Esophagus squamous epithelium (tissue), 5 donors: ENCODE data around the gene TIMP2. TPM values are rescaled to one million over a fixed set of nuclear protein-coding genes. Genes with fewer than 3 reads are reported as not detected.

Source experiments
- DNase-seq: peaks from one replicate; lab custom pipeline; 2025; lab: John Stamatoyannopoulos, UW
- H3K27ac ChIP-seq, 4 donors: fragments of 200-600 bp; sonication (generic); one replicate each; pipeline ENCODE4 v1.5.1; 2016 to 2019; ENCODE audit warnings: mild to moderate bottlenecking in 1 of 4
- H3K27me3 ChIP-seq, 4 donors: fragments of 200-600 bp; sonication (generic); 1 replicate in 3 of 4; 2 replicates in 1 of 4; pipeline versions ENCODE4 v1.5.1 to v1.6.0; 2017 to 2021; ENCODE audit warnings: antibody characterized with exemption in 1 of 4
- H3K36me3 ChIP-seq, 3 donors: fragments of 200-600 bp; sonication (generic); one replicate each; pipeline ENCODE4 v1.5.1; 2016 to 2019
- H3K4me1 ChIP-seq, 3 donors: fragments of 200-600 bp; sonication (generic); one replicate each; pipeline ENCODE4 v1.5.1; 2017 to 2019
- H3K4me3 ChIP-seq, 4 donors: fragments of 200-600 bp; sonication (generic); 1 replicate in 3 of 4; 2 replicates in 1 of 4; pipeline ENCODE4 v1.5.1; 2016 to 2019; ENCODE audit warnings: mild to moderate bottlenecking in 2 of 4, moderate library complexity in 1 of 4
- H3K9me3 ChIP-seq, 3 donors: fragments of 200-600 bp; sonication (generic); one replicate each; pipeline ENCODE4 v1.5.1; 2016 to 2019
- POLR2A ChIP-seq, 4 donors: fragments of 450-650 bp; IDR thresholded peaks; one replicate each; pipeline ENCODE4 v1.6.1; 2017; ENCODE audit warnings: antibody characterized with exemption in 4 of 4, mild to moderate bottlenecking in 4 of 4, moderate library complexity in 3 of 4
- WGBS, 2 donors: methylation state at CpG; one replicate each; pipeline ENCODE4 v1.1.5; 2018; 5-methylcytosine and 5-hydroxymethylcytosine counted together
- intact Hi-C: fragments of 100-400 bp; cut with DNase I; formaldehyde crosslinking; loops from one replicate; pipeline ENCODE4 v1.15.0; 2022
- total RNA-seq, 4 donors: library from RNA; depleted of rRNA; stranded (reverse); fragments of >200 nt; gene quantifications; one replicate each; pipeline ENCODE4 v1.1.0, GENCODE V29; 2016
- TF ChIP-seq, protein P1 (sequence below), 6 experiments: fragments of 450-650 bp in 4 of 6; fragments of 200-600 bp in 2 of 6; sonication (generic) in 2 of 6; IDR thresholded peaks; one replicate each; pipeline ENCODE4 v1.5.1; 2016 to 2019; ENCODE audit warnings: antibody characterized with exemption in 6 of 6, mild to moderate bottlenecking in 4 of 6, moderate library complexity in 4 of 6
- donor health status: DM: yes; HTN: yes; CAD: no.

The TIMP2 gene
- total RNA-seq, 4 donors from 2014 or later = 6.1 to 154 (median 28.2) TPM

DNA sequence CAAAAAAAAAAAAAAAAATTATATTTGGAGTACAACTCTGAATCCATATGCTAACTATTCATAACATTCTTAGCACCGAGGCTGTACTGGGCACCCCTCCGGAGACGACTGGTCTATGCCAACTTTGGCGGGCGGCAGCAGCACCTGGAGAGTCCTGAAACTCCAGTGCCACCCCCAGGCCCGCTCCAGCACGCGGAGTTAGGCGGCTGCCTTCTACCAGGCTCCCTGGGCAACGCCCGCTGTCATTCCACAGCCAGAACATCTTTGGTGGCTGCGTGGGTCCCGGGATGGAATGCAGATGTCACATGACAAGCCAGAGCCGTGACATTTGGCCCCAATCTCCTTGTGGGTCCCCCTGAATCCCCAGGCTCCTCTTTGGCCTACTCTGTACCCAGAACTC, 6.2 kb downstream of the TIMP2 start:
- intact Hi-C loops = no loop called here
- Histone ChIP-seq H3K4me1 (peaks cover 21 to 98% (median 65%) of the 10 kb centered on the region in 3 donors), H3K36me3 (no peaks in the 10 kb centered on the region), H3K4me3 (peak overlapping the region in 1 of 4 donors; percentile 15), H3K27ac (peak overlapping the region in 3 of 4 donors; percentile 11 to 59 (median 58)), H3K9me3 (no peaks in the 10 kb centered on the region), H3K27me3 (peaks cover 0 to 2% (median 0%) of the 10 kb centered on the region in 4 donors)
- WGBS, 2 donors = 43 to 63% methylated on average over 5 to 14 of the region's 14 CpGs
- no peak for DNase-seq
- TF ChIP-seq, protein P1, sequence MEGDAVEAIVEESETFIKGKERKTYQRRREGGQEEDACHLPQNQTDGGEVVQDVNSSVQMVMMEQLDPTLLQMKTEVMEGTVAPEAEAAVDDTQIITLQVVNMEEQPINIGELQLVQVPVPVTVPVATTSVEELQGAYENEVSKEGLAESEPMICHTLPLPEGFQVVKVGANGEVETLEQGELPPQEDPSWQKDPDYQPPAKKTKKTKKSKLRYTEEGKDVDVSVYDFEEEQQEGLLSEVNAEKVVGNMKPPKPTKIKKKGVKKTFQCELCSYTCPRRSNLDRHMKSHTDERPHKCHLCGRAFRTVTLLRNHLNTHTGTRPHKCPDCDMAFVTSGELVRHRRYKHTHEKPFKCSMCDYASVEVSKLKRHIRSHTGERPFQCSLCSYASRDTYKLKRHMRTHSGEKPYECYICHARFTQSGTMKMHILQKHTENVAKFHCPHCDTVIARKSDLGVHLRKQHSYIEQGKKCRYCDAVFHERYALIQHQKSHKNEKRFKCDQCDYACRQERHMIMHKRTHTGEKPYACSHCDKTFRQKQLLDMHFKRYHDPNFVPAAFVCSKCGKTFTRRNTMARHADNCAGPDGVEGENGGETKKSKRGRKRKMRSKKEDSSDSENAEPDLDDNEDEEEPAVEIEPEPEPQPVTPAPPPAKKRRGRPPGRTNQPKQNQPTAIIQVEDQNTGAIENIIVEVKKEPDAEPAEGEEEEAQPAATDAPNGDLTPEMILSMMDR (IDR thresholded peaks at IDR 0.05) = no peak
- TF ChIP-seq POLR2A (IDR thresholded peaks at IDR 0.05) = no peak

- no peaks in the 10 kb centered on the region for H3K9me3 ChIP-seq
- H3K27me3 ChIP-seq = no peaks in the 10 kb centered on the region
- peak overlapping the region in 1 of 4 donors; percentile 29 for H3K4me3 ChIP-seq
- H3K4me1 ChIP-seq = peaks cover 15 to 96% (median 63%) of the 10 kb centered on the region in 3 donors
- intact Hi-C loops = no loop called here
- peak overlapping the region in 3 of 4 donors; percentile 42 to 60 (median 59) for H3K27ac ChIP-seq
- WGBS, 2 donors = 68 to 69% methylated on average over 19 to 20 of the region's 21 CpGs
- no peaks in the 10 kb centered on the region for H3K36me3 ChIP-seq
- TF ChIP-seq, protein P1 (IDR thresholded peaks at IDR 0.05) = no peak
- no peak for TF ChIP-seq POLR2A (IDR thresholded peaks at IDR 0.05)
- DNase-seq = no peak
Measured at GRCh38 chr17:78917451-78918275, 7.5 kb downstream of the TIMP2 start.

DNA sequence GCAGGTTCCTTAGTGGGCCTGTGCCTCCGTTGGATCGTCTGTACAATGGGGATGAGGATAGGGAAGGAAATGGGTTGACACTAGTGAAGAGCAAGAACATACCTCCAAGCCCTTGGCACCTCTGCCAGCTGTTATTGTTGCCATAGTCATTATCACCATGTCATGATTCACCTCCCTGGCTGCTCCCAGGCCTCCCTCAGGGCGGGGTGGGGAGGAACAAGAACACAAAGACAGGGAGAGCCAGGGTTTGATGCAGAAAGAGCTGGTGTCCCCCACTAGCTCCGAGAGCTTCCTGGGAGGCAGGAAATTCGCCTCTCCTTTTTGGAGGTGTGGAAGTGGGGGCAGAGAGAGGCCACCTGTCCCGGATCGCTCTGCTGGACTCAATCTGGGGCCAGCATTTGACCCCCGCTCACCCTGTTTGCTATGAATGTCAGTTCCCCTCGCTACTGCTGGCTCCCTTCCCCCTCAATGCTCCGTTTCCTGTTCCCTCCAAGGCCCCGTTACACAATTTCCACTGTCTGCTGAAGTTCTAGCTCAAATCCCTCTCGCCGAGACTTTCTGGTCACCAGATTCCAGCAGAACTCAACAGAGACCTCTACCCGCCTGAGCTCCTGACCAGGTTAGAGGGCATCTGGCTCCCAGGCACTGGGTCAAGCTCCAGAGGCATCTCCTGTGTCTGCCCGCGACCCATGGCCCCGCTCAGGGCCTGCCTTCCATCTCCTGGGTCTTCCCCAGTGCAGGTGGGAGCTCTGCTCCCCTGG, 9.1 kb downstream of the TIMP2 start:
- peak overlapping the region; percentile 66 to 92 (median 78) for H3K27ac ChIP-seq
- H3K27me3 ChIP-seq = no peaks in the 10 kb centered on the region
- 49 to 56% methylated on average over 12 of the region's 17 CpGs for WGBS, 2 donors
- H3K4me1 ChIP-seq = peaks cover 14 to 91% (median 50%) of the 10 kb centered on the region in 3 donors
- no peaks in the 10 kb centered on the region for H3K36me3 ChIP-seq
- DNase-seq = no peak
- no peaks in the 10 kb centered on the region for H3K9me3 ChIP-seq
- H3K4me3 ChIP-seq = peak overlapping the region in 2 of 4 donors; percentile 15 to 49
- intact Hi-C loops = no loop called here
- TF ChIP-seq, protein P1 (IDR thresholded peaks at IDR 0.05) = no peak
- no peak for TF ChIP-seq POLR2A (IDR thresholded peaks at IDR 0.05)

GRCh38 chr17:78913115-78913514, 12.1 kb downstream of the TIMP2 start:
- H3K4me1 ChIP-seq = peaks cover 13 to 73% (median 34%) of the 10 kb centered on the region in 3 donors

More at GRCh38 chr17:78913115-78913514, 12.1 kb downstream of the TIMP2 start:
- no peak for DNase-seq
- H3K27ac ChIP-seq = no peak overlapping the region
- H3K27me3 ChIP-seq = no peaks in the 10 kb centered on the region
- H3K36me3 ChIP-seq = no peaks in the 10 kb centered on the region
- H3K4me3 ChIP-seq = no peak overlapping the region
- TF ChIP-seq POLR2A (IDR thresholded peaks at IDR 0.05) = no peak
- TF ChIP-seq, protein P1 (IDR thresholded peaks at IDR 0.05) = no peak
- 84 to 94% methylated on average over 10 to 12 of the region's 15 CpGs for WGBS, 2 donors
- intact Hi-C loops = no loop called here
- no peaks in the 10 kb centered on the region for H3K9me3 ChIP-seq
